NCI-H1048 (cell line): Measurements from ENCODE around the gene ZP3.
"Not testable (repeated sequence)": the region's sequence is repeated elsewhere in the genome, so short reads cannot be mapped to it uniquely, and the experiment has no call there.

ENCODE experiments used
- DNase-seq: peaks from one replicate; lab custom pipeline; 2025; lab: John Stamatoyannopoulos, UW

ZP3 gene

GRCh38 chr7:76405738-76406137 is 19.0 kb upstream of the ZP3 start:
- DNase-seq: no peak

GRCh38 chr7:76407718-76408117 is 17.0 kb upstream of the ZP3 start:
- DNase-seq: no peak

GRCh38 chr7:76408121-76408560 is 16.6 kb upstream of the ZP3 start:
- no peak for DNase-seq

- no peak for DNase-seq
Observed at GRCh38 chr7:76409537-76409936, 15.2 kb upstream of the ZP3 start, which contains the start of gene SSC4D. TSS of gene SSC4D (minus strand) at chr7:76409697. CDS start at chr7:76404439, 5,258 bp downstream.

GRCh38 chr7:76411626-76412025 is 13.1 kb upstream of the ZP3 start:
- DNase-seq: no peak

GRCh38 chr7:76412249-76412648 is 12.5 kb upstream of the ZP3 start:
- DNase-seq: no peak

GRCh38 chr7:76417654-76418310 is 7.0 kb upstream of the ZP3 start:
- DNase-seq: not testable (repeated sequence)

GRCh38 chr7:76421097-76421496 is 3.7 kb upstream of the ZP3 start:
- not testable (repeated sequence) for DNase-seq

- no peak for DNase-seq
Observed at GRCh38 chr7:76423666-76424412, 911 bp upstream of the ZP3 start.

- no peak for DNase-seq
Observed at GRCh38 chr7:76425156-76425555, 406 bp downstream of the ZP3 start.

- DNase-seq: not testable (repeated sequence)
Observed at GRCh38 chr7:76425558-76425957, 808 bp downstream of the ZP3 start.

GRCh38 chr7:76426246-76426645 is 1.5 kb downstream of the ZP3 start:
- no peak for DNase-seq

- DNase-seq: no peak
Observed at GRCh38 chr7:76427635-76428034, 2.9 kb downstream of the ZP3 start.

GRCh38 chr7:76428149-76428823 is 3.5 kb downstream of the ZP3 start:
- DNase-seq: no peak

GRCh38 chr7:76428868-76429805 is 4.4 kb downstream of the ZP3 start:
- DNase-seq: no peak

GRCh38 chr7:76430211-76430610 is 5.5 kb downstream of the ZP3 start:
- DNase-seq: no peak

GRCh38 chr7:76430836-76431235 is 6.1 kb downstream of the ZP3 start:
- no peak for DNase-seq

- DNase-seq: peak; percentile 13
Observed at GRCh38 chr7:76437873-76438272, 13.1 kb downstream of the ZP3 start.

GRCh38 chr7:76439120-76439888 is 14.6 kb downstream of the ZP3 start:
- not testable (repeated sequence) for DNase-seq

- not testable (repeated sequence) for DNase-seq
Observed at GRCh38 chr7:76440404-76440803, 15.7 kb downstream of the ZP3 start.

- DNase-seq: not testable (repeated sequence)
Observed at GRCh38 chr7:76441792-76442191, 17.0 kb downstream of the ZP3 start.
